Stimulated activated CD4-positive, alpha-beta T cell treated with anti-CD3 and anti-CD28 coated beads, Interleukin-4, amount 100 ng/mL, for 1 hour (primary cell): ENCODE results near the gene CLEC20A.
"Not testable (repeated sequence)": the region's sequence is repeated elsewhere in the genome, so short reads cannot be mapped to it uniquely, and the experiment has no call there.

Experiments used
- DNase-seq: peaks from one replicate; pipeline ENCODE4 v3.0.0-alpha.2; 2020

CLEC20A gene

DNA sequence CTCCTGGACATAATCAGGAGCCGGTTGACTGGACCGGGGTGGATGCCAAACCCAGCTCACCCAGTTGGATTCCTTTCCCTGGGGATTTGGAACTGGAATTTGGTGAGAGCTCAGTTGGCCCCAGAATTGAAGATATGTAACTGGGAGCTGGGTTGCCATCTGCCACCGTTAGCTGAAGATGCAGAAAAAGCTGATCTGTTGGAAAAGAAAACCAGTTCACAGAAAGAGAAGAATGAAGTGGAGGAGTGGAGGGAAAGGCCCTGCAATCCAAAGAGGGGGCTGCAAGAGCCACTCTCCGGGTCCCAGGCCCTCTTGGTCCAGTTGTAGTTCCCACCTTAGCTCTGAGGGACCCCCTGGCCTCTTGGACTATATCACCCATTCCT lies 32.2 kb upstream of the CLEC20A start:
- DNase-seq: no peak

DNA sequence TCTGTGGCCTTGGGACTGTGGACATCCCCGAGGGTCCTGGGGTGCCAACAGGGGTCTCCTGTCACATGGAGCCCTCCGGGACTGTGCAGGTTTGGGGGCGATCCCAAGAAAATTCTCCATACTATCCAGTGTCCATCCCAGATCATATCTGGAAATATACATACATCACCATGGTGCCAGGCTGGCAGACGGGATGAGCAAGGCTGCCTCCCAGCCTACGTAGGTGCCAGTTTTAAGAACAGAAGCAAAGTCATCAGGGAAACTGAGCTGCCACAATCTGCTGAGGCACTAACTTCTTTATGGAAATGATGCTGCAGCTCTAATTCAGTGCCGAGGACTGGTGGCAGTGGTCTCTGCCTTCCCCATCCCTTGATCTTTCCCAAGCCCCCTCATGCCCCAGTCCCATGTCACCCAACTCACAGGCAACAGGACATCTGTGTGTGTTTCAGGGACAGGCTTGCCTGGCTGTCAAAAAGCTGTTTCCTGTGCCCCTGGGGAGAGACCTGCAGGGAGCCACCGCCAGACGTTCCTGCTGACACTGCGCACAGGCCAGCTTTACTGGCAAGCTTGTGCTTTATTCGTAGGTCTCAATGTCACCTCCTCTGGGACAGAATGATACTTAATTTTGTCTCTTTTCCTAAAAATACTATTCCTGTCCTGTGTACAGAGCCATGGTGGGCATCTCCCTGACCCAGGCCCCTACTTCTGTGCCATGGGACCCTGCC lies 31.6 kb upstream of the CLEC20A start:
- no peak for DNase-seq

DNA sequence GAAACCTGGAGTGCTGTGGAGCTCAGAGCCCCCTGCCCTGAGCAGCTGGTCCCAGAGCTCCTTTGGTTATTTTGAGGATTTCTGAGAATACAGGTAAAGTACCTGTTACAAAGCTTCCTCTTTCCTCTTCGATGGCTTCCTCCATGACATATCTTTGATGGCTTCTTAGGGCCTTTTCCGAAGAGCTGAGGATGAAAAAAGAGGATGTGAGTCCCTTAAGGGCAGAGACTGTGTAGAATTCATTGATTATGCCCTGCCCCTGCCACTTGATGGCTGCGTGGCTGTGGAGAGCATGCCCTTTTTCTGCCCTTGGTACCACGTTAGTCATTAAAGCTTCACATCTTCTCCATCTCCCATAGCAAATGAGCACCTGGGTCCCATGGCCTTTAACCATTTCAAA lies 30.4 kb upstream of the CLEC20A start:
- no peak for DNase-seq

DNA sequence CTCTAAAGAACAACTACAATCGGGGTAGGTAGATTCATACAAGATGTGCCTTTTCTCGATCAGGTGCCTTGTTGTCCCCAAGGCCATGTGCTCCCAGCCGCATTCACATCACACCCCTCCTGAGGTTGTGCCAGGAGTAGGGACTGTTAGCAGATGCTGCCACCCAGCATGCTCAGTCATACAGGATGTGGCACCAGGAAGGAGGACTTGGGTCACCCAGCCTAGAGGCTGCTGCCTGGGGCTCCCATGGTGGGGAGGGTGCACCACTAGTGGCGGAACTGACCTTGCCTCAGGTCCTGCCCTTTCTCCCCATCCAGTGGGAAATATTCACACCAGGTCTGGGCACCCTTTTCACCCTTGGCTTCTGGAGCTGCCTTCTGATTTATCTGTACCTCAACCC lies 24.5 kb upstream of the CLEC20A start:
- no peak for DNase-seq

DNA sequence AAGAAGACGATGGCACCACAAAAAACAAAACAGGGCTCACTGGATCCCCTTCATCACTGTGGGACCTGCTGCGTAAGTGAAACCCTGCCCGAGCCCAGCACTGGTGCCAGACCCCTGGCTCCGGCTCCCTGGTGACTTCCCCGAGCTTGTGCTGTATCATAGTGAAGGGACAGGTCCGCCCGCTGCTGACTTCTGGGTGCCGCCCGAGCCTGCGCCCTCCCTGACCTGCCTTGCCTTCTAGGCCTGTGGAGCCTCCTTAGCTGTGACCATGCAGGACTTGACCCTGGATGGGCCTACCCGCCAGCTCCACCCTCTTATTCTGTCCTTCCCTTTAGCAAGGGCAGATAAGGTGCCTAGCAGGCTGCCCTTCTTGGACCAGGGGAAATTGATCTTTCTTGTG lies 24.0 kb upstream of the CLEC20A start:
- no peak for DNase-seq

DNA sequence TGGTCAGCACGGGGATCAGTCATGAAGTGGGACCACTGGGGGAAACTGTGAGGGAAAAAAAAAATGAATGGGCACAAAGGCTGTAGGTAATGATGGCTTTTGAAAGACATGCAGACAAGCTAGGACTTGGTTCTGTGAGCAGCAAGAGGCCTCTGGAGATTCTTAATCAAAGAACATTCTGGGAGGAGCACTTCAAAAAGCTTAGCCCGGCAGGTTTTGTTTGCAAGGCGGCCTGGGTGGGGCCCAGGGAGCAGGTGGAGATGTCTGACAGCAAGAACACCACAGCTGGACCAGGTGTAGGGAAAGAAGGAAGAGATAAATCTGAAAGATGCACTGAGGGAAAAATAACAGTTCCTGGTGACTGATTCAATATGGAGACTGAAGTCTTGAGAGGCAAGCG lies 22.1 kb upstream of the CLEC20A start:
- no peak for DNase-seq

DNA sequence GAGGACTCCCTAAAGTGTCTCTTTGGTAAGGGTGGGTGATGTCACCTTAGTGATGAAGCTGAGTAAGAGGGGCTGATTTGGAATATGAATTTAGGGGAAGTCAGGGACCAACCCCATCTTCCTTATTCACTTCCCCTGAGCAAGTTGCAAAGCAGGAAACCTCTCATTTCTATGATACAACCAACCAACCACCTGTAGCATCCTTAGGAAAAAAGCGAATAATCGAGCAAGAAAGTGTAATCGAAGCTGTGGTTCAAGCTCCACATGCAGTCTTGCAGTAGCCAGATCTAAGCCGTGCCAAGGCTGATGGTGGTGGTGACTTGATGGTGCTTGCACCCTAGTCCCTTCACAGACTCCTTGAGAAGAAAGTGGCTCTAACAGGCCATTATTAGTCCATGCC lies 19.3 kb upstream of the CLEC20A start:
- no peak for DNase-seq

DNA sequence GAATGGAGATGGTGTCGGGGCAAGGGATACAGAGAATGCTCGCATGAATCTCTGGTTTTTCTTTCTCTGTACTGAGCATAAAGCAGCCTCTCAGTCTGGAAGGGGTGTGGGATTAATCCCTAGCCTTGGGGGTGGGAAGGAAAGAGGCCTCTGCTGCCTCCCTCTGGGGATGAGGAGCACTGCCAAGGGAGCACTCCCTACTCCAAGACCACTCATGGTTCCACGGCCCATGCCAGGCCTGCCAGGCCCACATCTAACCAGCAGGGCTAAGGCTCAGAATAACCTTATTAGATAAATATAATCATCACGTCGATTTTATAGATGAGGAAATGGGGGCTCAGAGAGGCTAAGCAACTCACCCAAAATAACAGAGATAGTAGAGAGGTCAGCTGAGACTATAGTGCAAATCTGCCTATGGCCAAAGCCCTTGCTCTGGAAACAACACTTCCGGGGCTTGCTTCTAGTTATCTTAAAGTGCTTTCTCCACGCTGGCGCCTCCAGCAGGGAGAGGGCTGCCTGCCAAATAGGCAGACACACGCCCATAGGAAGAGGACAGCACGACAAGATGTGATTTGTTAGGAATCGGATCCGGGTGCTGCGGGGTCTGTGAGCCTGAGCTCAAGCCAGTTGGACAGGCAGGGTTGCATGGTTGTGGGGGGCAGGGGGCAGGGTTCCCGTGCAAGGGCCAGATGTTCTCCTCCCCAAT lies 16.7 kb upstream of the CLEC20A start:
- DNase-seq: no peak

DNA sequence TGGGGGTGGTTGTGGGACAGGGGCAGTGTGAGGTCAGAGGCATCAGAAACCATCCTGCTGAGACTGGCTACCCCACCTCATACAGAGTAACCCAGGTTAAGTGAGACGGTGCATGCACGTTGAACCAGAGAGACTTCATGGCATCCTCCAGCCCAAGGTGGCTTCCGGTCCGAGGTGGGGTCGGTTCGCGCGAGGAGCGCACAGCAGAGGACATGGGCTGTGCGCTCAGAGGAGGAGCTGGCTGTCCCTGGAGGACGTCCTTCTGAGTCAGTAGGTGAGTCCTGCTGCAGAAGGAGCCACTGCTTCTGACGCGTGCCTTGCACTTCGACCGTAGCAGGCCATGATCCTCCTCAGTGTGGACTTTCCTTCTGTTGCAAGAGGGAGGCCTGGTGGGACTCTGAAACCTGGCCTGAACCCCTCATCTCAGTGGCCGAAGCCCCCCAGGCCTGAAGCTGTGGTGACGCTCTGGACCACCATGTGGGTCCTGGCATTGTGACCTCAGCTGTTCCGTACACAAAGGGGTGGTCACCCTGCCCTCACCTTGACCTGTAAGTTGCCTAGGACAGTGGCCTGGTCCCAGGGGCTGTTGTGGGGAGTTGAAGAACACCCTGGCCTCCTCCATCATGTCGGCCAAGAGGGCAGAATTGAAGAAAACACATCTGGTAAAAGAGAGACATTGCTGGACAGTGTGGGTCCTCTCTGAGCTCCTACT lies 16.0 kb upstream of the CLEC20A start, which contains the start of gene TEX35:
TSS of gene TEX35 (plus strand) at position 544 of the 712 bp plus-strand sequence. CDS start at position 624, 80 bp downstream.
- no peak for DNase-seq

DNA sequence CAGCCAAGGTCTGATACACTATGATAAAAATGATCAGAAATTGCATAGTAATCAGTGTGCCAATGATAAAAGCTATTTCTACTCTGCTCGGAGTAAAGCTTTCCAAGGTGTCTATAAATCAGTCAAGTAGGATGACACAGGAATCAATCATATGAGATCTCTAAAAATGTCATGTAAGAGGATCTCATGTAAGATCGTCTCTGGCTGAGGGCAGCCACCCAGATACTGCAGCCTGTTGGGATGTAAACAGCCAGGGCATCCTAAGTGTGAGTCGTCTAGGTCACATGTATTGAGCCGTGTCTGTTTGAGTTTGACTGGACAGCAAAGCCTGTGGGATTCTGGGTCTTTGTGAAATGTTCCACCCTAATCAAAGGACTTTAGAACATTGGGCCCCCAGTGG lies 13.4 kb upstream of the CLEC20A start:
- no peak for DNase-seq

DNA sequence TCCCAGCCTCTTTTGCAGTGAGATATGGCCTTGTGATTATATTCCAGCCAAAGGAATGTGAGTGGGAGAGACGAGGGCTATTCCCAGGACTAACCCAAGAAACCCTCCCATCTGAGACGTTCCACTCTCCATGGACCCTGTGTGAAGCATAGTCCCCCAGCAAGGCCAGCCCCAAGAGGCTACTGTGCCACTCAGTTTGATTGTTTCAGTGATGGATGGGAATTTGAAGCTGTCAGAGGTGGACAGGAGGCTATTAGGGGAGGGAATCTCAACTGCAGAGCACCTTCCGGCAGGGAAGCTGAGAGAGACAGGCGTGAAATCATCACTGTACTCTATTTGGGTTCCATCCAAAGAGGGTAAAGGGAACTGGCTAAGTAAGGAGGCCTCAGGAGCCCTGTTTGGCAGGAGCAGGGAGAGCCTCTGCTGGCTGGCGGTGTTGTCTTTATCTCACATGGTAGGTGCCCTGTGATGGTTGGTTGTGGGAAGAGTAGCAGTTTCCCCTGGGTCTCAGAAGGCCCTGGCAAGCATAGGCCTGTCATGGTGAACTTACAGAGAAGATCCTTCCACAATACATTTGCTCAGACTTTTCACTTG lies 12.7 kb upstream of the CLEC20A start:
- no peak for DNase-seq

DNA sequence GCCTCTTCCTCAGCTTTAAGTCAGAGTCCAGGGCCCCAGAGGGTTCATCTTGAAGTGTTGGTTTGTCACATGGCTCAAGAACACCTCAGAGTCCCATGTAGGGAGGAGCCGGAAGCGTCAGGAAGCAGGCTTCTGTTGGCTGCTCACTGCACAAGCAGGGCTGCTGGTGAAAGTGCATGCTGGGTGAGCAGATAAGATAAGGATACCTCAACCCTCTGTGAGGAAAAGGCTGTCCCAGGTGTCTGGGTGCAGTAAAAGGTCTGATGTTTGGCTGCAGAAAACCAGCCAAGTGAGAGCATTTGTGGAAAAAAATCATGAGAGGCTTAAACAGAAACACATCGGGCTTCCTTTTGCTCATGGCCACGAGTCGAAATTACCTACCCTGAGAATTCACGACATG lies 9.9 kb upstream of the CLEC20A start:
- no peak for DNase-seq

DNA sequence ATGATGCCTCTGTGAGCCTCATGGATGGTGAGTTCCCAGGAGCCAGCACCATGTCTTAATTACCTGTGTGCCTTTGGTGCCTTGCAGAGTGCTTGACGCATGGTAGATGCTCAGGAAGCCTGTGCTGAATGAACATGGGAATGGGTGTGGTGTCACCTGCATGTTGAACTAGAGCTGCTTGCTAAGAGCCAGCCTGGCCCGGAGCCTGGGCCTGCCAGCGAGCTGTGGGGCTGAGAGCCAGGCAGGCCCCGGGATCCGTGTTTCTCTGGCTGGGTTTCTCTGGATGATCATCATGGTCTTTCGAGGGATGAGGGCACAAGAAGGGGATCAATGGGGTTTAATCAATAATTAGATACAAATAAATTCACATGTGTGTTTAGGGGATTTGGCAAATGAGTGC lies 9.4 kb upstream of the CLEC20A start:
- no peak for DNase-seq

DNA sequence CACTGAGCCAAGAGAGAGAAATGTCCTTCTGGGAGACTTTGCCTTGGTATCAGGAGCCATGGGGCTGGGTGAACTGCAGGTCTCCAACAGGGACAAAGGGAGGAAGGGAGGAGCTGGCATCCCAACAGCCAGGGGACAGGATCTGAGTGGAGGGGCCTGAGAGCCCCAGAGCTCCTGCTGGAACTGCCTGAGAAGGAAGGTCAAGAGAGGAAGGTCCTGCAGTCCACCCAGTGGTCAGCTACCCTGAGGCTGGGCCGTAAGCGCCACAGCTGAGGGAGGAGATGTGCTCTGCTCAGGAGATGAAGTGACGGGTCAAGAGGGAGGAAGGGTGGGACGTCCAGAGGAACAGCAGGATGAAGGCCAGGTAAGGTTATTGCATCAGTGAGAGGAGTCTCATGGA lies 7.5 kb upstream of the CLEC20A start:
- no peak for DNase-seq

DNA sequence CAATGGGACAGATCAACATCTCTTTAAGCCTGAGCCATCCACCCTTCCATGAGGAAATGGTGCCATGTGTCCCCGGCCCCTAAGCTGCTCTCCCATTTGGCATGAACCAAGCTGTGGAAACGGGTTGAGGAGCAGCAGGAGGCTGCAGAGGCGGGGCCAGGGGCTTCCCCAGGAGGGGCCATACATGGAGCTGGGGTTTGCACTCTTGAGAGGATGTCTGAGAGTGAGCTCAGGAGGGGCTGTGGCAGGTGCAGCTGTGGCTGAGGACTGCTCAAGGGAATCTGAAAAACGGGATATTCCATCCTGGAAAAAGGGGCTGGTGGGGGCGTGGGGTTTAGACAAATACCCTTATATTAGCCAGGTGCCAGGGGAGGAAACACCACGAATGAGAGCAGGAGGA lies 7.1 kb upstream of the CLEC20A start:
- no peak for DNase-seq

DNA sequence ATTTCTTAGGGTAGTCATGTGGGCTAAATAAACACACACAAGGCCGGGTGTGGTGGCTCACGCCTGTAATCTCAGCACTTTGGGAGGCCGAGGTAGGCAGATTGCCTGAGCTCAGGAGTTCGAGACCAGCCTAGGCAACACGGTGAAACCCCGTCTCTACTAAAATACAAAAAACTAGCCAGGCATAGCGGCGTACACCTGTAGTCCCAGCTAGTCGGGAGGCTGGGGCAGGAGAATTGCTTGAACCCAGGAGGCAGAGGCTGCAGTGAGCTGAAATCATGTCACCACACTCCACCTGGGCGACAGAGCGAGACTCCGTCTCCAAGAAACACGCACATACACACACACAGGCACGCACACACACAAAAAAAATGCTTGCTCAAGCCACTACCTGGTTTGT lies 6.6 kb upstream of the CLEC20A start:
- not testable (repeated sequence) for DNase-seq

DNA sequence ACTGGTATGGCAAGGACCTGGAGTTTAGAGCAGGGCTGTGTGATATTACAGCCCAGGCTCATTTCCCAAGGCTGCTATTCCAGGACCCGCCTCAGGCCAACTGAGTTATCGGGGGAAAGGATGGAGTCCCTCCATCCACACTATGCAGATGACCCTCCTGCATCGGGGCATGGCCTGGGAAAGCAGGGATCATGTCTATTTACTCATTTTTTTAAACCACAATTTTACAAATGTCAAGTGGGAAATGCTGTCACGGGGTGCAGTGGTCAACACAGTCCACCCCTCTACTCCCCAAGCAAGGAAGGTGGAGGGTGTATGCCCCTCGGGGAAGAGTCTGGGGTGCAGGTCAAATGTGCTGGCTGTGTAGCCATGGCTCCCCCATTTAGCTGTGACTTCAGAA lies 6.1 kb upstream of the CLEC20A start:
- no peak for DNase-seq

DNA sequence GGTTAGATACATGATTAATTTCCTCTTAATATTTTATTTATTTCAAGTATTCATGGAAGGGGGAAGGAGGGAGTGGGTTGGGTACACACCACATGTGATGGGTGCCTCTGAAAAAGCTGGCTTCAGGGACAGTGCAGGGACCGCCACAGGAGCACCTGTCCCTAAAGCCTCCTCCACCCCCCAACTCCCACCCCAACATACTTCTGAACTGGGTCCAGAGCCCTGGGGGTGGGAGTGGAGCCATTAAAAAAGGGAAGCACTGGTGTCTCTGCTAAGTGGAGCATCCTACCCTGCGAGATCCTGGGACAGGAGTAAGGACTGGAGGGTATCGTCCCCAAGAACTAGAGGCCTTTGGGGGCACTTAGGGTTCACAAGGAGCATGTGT lies 5.6 kb upstream of the CLEC20A start:
- no peak for DNase-seq

DNA sequence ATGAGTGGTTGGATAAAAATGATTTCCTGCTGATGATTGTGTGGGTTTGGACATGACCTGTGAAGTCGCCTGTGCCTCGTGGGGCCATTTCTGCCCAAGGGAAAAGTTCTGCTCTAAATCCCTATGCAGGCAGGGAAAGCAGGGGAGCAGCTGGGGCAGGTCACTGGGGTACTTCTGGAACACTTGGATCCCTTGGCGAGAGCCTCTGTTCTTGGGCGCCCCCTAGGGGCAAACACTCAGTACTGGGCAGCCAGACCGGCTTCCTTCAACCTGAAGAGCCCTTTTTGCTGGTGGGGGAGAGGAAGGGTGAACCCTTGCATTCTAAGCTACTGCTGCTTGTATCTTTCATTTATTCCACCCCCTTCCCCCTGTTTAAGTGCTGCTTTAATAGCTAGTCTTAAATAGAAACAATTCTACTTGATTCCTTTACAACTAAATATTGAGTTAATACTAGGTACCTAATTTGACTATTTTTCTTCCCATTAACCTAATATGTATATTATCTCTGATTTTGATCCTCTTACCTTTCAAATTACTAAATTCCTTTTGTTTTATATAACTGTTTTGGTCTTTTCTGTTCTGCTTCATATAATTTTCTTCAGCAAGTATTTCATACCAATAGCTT lies 5.1 kb upstream of the CLEC20A start:
- peak; percentile 46 for DNase-seq

DNA sequence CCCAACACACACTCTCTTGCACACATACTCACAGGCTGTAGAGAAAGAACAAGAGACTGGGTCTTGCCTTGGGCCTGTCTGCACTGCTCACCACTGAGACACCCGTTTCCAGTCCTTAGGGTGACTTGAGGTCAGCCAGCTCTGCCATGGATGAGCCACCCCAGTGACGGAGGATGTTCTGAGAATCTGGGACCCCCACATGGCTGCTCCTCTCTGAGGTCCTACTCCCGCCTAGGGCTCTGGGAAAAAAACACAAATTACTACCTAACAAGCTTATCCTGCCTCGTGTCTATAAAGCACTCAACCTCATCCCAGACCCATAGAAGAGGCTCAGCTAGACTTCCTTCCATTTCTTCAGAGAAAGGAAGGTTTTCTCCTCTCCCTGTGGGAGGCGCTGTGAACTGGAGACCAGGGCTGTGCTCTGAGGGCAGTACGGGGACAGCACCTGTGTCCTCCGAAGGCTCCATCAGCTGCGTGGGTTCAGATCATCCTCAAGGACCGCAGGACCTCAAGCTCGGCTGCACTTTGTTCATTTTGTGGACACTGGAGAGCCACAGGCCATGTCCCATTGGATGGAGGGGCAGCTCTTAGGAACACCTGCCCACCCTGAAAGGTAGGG lies 4.3 kb upstream of the CLEC20A start:
- no peak for DNase-seq

DNA sequence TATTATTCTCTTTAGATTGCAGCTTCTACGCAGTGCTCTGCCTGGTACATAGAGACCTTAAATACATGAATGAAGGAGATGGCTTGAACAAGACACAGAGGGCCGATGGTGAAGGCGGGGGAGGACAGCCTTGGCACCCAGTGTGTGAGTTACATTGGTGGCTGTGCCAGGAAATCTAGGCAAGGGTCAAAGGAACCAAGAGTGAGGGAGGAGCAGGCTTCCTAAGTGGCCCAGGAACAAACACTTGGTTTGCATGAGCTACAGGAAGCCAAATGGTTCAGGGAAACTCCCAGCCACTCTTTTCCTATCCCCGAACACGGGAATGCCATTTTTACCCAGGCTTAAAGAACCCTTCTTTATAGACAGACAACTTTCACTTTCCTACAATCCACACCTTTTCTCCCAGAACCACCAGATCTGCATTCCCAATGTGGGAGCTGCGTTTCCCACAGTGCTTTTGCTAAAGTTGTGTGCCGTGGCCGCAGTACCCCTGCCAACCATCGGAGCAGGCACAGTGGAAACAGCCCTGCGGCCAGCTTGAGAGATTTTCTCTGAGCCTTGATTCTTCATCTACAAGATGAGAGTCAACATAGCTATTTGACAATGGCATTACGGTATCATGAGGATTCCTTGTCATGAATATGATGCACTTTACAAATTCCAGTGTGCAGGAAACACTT lies 3.5 kb upstream of the CLEC20A start:
- no peak for DNase-seq
